Gastroesophageal sphincter (tissue), 3 donors: Measurements from ENCODE around the gene CLEC2B.

Source experiments
- EP300 ChIP-seq: sonication (generic); formaldehyde crosslinking; IDR thresholded peaks from one replicate; pipeline ENCODE4 v1.6.1; 2017; ENCODE audit warnings: antibody characterized with exemption, mild to moderate bottlenecking
- POLR2A ChIP-seq, 2 donors: fragments of 450-650 bp; IDR thresholded peaks; one replicate each; pipeline ENCODE4 v1.6.1; 2017; ENCODE audit warnings: antibody characterized with exemption in 2 of 2, mild to moderate bottlenecking in 2 of 2, moderate library complexity in 1 of 2
- TF ChIP-seq, protein P1 (sequence below), 4 experiments: fragments of 200-600 bp in 2 of 4; fragments of 450-650 bp in 2 of 4; sonication (generic) in 1 of 4; IDR thresholded peaks; one replicate each; pipeline ENCODE4 v1.5.1; 2017 to 2019; ENCODE audit warnings: antibody characterized with exemption in 4 of 4, mild to moderate bottlenecking in 2 of 4, moderate library complexity in 2 of 4

- no peak for TF ChIP-seq EP300
- TF ChIP-seq, protein P1, sequence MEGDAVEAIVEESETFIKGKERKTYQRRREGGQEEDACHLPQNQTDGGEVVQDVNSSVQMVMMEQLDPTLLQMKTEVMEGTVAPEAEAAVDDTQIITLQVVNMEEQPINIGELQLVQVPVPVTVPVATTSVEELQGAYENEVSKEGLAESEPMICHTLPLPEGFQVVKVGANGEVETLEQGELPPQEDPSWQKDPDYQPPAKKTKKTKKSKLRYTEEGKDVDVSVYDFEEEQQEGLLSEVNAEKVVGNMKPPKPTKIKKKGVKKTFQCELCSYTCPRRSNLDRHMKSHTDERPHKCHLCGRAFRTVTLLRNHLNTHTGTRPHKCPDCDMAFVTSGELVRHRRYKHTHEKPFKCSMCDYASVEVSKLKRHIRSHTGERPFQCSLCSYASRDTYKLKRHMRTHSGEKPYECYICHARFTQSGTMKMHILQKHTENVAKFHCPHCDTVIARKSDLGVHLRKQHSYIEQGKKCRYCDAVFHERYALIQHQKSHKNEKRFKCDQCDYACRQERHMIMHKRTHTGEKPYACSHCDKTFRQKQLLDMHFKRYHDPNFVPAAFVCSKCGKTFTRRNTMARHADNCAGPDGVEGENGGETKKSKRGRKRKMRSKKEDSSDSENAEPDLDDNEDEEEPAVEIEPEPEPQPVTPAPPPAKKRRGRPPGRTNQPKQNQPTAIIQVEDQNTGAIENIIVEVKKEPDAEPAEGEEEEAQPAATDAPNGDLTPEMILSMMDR (IDR thresholded peaks at IDR 0.05), result no peak
- TF ChIP-seq POLR2A (IDR thresholded peaks at IDR 0.05), result no peak
Observed at GRCh38 chr12:9806714-9807113, 62.4 kb downstream of the CLEC2B start.
